ENCODE results near the gene SEMA3F.

SEMA3F gene

DNA sequence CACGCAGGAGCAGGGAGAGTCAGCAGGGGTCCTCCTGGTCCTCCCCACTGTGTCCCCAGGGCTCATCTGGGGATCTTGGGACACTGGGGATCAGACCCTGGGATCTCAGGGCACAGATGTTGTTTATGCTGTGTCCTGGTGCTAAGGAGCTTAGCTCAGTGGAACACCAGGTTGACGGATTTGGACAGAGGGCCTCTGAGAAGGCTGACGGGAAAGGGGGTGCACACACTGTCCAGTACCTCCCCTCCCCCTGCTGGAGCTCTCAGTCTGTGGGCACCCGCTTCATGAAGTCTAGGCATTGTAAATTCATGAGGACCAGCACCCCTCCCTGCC is 21.9 kb upstream of the SEMA3F start:
- no peak for DNase-seq

GRCh38 chr3:50134367-50134766 is 20.8 kb upstream of the SEMA3F start:
- DNase-seq, result no peak

DNA sequence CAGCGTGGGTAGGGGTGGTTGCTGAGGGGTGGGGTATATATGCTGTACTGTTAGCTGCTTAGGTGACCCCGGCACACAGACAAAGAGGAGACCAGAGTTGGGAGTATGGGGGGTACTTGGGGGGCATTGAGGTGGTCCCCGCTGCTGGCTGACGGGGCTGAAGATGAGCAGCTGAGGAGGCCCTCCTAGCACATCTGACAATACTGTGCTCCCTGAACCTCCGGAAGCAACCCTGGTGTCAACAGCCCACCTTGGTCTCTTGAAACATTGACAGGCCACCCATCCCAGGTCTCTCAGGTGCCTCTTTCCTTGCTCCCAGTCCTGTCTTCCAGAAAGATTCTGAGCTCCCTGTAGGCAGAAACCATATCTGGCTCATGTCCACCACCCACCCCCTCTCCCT is 19.2 kb upstream of the SEMA3F start:
- no peak for DNase-seq

- DNase-seq, result no peak
Measured at GRCh38 chr3:50136714-50137405, 18.3 kb upstream of the SEMA3F start.

- DNase-seq, result no peak
Measured at GRCh38 chr3:50137531-50137930, 17.6 kb upstream of the SEMA3F start.

- peak; percentile 26 for DNase-seq
Measured at GRCh38 chr3:50138266-50139200, 16.6 kb upstream of the SEMA3F start.

DNA sequence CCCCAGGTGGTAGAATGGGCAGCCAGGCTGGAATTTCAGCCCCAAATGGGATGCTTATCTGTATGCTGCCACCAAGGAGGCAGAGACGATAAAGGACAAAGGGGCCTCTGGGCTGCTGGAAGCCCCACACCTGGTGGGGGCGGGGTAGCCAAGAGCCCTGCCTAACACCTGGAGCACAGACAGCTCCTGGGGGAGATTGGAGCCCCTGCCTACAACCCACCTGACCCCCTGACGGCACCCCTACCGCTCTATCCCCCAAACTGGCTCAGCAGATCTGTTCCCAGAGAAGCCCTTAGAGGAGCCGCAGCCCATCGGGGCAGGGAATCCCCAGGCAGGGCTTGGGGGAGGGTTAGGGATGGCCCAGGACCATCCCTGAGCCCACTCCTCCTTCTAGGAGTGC is 15.8 kb upstream of the SEMA3F start:
- no peak for DNase-seq

DNA sequence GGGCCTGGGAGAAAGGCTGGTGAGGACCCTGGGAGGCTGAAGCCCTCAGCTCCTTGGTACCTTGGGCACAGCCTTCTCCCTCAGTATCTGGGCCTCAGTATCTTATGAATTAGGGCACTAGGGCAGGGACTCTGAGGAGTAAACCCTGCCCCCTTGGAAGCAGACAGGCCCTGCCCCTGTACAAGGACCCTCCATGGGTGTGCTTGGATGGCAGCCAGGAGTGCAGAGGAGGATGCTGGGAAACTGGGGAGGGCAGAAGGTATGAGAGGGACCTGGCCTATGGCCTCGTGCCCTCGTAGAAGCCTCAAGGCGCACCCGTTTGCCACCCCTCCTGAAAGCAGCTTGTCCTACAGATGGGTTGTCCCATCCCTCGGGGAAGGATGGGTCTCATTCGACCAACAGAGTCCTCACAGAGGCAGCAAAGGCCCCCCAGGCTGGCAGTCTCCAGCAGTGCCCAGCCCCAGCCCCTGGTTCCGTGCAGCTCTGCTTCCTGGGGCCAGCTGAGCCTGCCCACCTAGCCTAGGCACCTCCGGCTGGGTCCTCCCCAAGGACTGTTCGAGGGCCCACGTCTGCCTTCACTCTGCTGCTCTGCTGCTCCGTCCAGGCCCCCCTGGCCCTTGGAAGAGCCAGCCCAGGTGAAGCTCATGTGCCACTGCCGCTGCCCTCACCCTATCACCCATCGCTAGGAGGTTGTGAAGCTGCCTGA is 15.3 kb upstream of the SEMA3F start:
- no peak for DNase-seq

- no peak for DNase-seq
Measured at GRCh38 chr3:50140990-50141389, 14.1 kb upstream of the SEMA3F start.

- DNase-seq, result no peak
Measured at GRCh38 chr3:50146316-50146901, 8.7 kb upstream of the SEMA3F start.

- DNase-seq, result no peak
Measured at GRCh38 chr3:50147016-50147415, 8.1 kb upstream of the SEMA3F start.

DNA sequence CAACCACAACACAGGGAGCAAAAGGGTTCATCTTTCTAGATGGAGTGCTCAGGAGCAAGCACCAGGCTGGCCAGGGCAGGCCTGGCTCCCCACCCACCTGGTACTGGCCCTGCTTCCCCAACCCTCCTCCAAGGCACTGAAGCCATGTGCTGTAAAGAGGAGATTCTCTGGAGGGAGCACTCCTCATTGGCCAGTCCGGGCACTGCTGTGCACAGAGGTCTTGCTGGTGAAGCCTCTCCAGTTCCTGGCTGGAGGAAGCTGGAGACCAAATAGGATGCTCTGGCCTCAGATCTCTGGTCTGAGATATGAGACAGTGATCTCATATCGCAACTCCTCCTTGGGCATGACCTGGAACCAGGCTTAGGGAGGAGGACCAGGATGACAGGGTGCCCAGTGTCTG is 7.7 kb upstream of the SEMA3F start:
- no peak for DNase-seq

DNA sequence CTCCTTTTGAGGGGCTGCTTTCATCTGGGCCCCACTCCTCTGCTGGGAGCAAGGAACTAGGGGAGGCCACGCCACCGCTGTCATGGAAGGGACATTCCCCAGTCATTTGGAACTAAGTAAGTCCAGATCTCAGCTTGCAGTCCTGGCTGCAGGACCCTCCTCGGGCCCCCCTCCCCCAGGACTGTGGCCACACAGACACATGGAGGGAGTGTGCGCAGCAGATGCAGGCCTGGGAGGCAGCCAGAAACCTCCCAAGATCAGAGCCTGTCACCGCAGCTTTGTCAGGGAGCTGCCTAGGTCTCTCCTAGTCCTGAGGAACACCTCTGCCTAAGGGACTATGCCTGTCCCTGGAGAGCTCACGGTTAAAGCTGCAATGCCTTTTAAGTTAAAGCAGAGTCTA is 7.3 kb upstream of the SEMA3F start:
- DNase-seq, result no peak

DNA sequence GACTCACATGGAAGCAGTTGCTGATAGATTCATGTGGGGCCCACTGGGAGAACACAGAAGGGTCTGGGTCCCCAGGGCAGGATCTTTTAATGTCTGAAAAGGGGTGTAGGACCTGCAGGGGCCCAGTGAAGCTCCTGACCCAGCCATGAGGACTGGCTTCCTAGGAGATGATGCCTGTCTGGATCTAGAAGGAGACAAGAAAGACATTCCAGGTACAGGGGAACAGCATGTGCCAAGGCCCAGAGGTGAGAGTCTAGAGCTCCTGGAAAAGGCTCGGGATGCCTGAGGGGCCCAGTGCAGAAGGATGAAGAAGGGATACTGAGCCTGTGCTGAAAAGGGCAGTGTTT is 4.7 kb upstream of the SEMA3F start:
- DNase-seq, result no peak

- DNase-seq, result no peak
Measured at GRCh38 chr3:50150863-50151686, 4.0 kb upstream of the SEMA3F start.

DNA sequence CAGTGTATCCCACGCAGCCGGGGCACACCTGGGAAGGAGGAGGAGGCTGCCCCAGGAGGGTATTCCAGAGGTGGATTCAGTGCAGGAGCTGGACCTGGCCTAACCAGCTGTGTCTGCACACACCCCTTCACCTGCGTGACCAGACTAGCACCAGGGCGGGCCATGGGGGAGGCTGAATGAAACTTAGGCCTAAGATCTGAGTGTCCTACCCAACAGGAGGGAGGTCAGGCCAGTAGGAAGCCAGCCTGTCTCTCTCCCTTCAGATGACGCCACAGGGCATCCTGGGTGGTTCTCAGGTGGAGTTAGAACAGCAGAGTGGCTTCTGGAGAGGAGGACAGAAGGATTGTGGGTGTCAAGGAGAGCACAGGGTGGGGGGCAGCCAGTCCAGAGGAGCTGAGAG is 3.4 kb upstream of the SEMA3F start:
- no peak for DNase-seq

GRCh38 chr3:50153782-50154475 is 1.2 kb upstream of the SEMA3F start:
- DNase-seq, result no peak

DNA sequence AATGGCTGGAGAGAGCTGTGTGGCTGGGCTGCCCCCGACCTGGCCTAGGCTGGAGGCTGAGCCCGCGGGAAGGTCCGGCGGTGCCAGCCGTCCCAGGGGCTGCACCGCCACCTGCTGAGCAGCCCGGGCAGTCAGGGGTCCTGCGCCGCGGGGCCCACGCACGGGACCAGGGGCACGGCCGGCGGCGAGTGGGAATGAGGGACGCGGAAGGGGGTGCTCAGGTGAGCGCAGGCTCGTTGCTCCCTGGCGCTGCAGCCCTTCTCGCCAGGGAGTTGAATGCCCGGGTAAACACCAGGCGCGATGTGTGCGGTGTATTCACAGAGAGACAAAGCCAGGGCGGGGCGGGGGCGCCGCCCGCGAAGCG is 666 bp upstream of the SEMA3F start:
- no peak for DNase-seq

DNA sequence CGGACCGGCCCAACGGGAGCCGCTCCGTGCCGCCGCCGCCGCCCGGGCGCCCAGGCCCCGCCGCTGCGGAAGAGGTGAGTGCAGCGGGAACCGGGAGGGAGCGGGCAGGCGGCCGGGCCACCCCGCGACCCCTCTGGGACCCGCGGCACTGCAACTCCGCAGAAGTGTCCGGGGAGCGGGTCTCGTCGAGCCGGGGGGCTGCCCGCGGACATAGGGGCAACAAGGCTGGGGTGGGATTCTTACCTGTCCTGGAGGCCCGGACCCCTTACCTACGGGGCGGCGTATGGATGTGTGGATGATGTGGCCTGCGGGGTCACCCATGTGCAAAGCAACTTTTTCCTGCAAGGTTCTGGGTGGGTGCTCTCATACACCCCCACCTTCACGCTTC is 361 bp downstream of the SEMA3F start:
- DNase-seq, result no peak

DNA sequence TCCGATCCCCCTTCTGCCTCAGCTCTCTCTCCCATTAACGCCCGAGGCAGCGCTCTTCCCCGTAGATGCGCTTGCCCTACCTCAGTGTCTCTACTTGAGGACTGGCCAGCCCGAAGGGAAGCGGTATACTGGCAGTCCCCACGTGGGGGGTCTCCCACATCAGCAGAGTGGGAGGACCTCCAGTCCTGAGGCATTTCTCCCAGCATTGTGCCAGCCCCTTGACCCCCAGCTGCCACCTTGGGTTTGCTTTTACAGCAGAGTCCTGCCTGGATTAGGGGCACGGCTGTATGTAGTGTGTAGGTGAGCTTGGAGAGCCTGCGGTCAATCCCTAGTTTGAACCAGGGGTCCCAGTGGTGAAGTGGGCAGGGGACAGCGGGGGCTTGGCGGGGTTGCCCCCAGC is 767 bp downstream of the SEMA3F start:
- no peak for DNase-seq

- no peak for DNase-seq
Measured at GRCh38 chr3:50156549-50157493, 1.7 kb downstream of the SEMA3F start.
